ENCODE data around the gene HPGD.

DNA sequence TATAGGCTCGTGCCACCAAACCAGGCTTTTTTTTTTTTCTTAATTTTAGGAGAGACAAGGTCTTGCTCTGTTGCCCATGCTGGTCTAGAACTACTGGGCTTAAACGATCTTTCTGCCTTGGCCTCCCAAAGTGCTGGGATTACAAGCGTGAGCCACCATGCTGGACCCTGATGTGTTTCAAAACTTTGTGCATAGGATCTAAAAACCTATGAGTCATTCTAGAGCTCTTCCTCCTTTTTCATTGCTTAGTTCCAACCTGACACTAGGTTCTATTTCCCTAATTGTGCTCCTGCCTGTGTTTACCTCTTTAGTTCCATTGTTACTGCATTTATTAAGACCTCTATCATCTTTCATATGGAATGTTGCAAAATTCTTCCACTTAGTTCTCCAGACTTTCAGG, 57.3 kb downstream of the HPGD start:
- TF ChIP-seq POLR2A (IDR thresholded peaks at IDR 0.05; ENCODE audit: low read length): no peak
- TF ChIP-seq GATA1 (IDR thresholded peaks at IDR 0.05; ENCODE audit: low read depth, low read length): no peak

All from erythroblast (primary cell).